ENCODE results near the gene LRRC74A.
"Not testable (repeated sequence)": the region's sequence is repeated elsewhere in the genome, so short reads cannot be mapped to it uniquely, and the experiment has no call there.

LRRC74A gene

GRCh38 chr14:76911473-76911872 lies 85.3 kb downstream of the LRRC74A start:
- Histone ChIP-seq H3K4me3 (ENCODE audit: low read length) (no peak overlapping the region), H3K36me3 (ENCODE audit: control insufficient read depth, low read length) (no peaks in the 10 kb centered on the region), H3F3A (ENCODE audit: control insufficient read depth, insufficient read depth) (no peaks in the 10 kb centered on the region), H3K27ac (ENCODE audit: low read depth, low read length) (no peak overlapping the region), H3K4me2 (ENCODE audit: low read length) (no peak overlapping the region), H3K79me2 (ENCODE audit: control insufficient read depth, low read length) (no peaks in the 10 kb centered on the region), H4K20me1 (ENCODE audit: control insufficient read depth, insufficient read depth, low read depth, low read length) (no peaks in the 10 kb centered on the region), H3K4me1 (ENCODE audit: control insufficient read depth, low read length) (peaks cover 9% of the 10 kb centered on the region), H3K27me3 (ENCODE audit: control insufficient read depth, low read length) (peaks cover 3% of the 10 kb centered on the region; the same call in 1 of the 2 replicates), H3K9me2 (replicated peaks; ENCODE audit: control insufficient read depth, low read length) (no peaks in the 10 kb centered on the region), H3K9me3 (ENCODE audit: control insufficient read depth, insufficient read depth, low read length) (no peaks in the 10 kb centered on the region)
- TF ChIP-seq CTCF (IDR thresholded peaks at IDR 0.05; ENCODE audit: low read depth, low read length, poor library complexity, severe bottlenecking) (no peak), EZH2phosphoT487 (IDR thresholded peaks at IDR 0.05; ENCODE audit: borderline replicate concordance, low read length) (no peak)

GRCh38 chr14:76914533-76915081 lies 88.4 kb downstream of the LRRC74A start:
- H3K4me1 ChIP-seq (ENCODE audit: control insufficient read depth, low read length); H3K79me2 ChIP-seq (ENCODE audit: control insufficient read depth, low read length); H4K20me1 ChIP-seq (ENCODE audit: control insufficient read depth, insufficient read depth, low read depth, low read length); H3K9me3 ChIP-seq (ENCODE audit: control insufficient read depth, insufficient read depth, low read length); H3K36me3 ChIP-seq (ENCODE audit: control insufficient read depth, low read length); H3F3A ChIP-seq (ENCODE audit: control insufficient read depth, insufficient read depth); H3K27ac ChIP-seq (ENCODE audit: low read depth, low read length); H3K4me2 ChIP-seq (ENCODE audit: low read length); H3K4me3 ChIP-seq (ENCODE audit: low read length); H3K9me2 ChIP-seq (replicated peaks; ENCODE audit: control insufficient read depth, low read length): not testable (repeated sequence)
- H3K27me3 ChIP-seq (ENCODE audit: control insufficient read depth, low read length): peaks cover 14% of the 10 kb centered on the region; the same call in 1 of the 2 replicates

- peaks cover 25% of the 10 kb centered on the region for H3K27me3 ChIP-seq (ENCODE audit: control insufficient read depth, low read length)
- no peak overlapping the region for H3K27ac ChIP-seq (ENCODE audit: low read depth, low read length)
- peaks cover 3% of the 10 kb centered on the region; the same call in 1 of the 2 replicates for H3K4me1 ChIP-seq (ENCODE audit: control insufficient read depth, low read length)
These were observed 90.0 kb downstream of the LRRC74A start for GRCh38 chr14:76916040-76916715.

More at GRCh38 chr14:76916040-76916715, 90.0 kb downstream of the LRRC74A start:
- H3K9me2 ChIP-seq (replicated peaks; ENCODE audit: control insufficient read depth, low read length): no peaks in the 10 kb centered on the region
- no peak overlapping the region for H3K4me3 ChIP-seq (ENCODE audit: low read length)
- H4K20me1 ChIP-seq (ENCODE audit: control insufficient read depth, insufficient read depth, low read depth, low read length): no peaks in the 10 kb centered on the region
- H3K4me2 ChIP-seq (ENCODE audit: low read length): no peak overlapping the region
- H3K9me3 ChIP-seq (ENCODE audit: control insufficient read depth, insufficient read depth, low read length): no peaks in the 10 kb centered on the region
- H3K79me2 ChIP-seq (ENCODE audit: control insufficient read depth, low read length): no peaks in the 10 kb centered on the region
- H3K36me3 ChIP-seq (ENCODE audit: control insufficient read depth, low read length): no peaks in the 10 kb centered on the region
- H3F3A ChIP-seq (ENCODE audit: control insufficient read depth, insufficient read depth): no peaks in the 10 kb centered on the region
- TF ChIP-seq EZH2phosphoT487 (IDR thresholded peaks at IDR 0.05; ENCODE audit: borderline replicate concordance, low read length) (no peak), CTCF (IDR thresholded peaks at IDR 0.05; ENCODE audit: low read depth, low read length, poor library complexity, severe bottlenecking) (no peak)

All from DOHH2 (cell line).